Measurements from ENCODE around the gene FBXL16. TPM values are rescaled to one million over a fixed set of nuclear protein-coding genes. Genes with fewer than 3 reads are reported as not detected.
A peak's percentile ranks its signal among the peaks of the same experiment; 100 is the strongest.

Gene FBXL16
- total and polyA plus RNA-seq, 9 of the 15 experiments (the other 6 are each of a cell fraction or from before 2014, with no cell fraction given), result 0.21 to 8.2 (median 1.7) TPM

- TF ChIP-seq PYGO2 (tag; IDR thresholded peaks at IDR 0.05), result no peak
- no peak; the same call in 1 of the 2 replicates for TF ChIP-seq HDAC2 (IDR thresholded peaks at IDR 0.05)
- TF ChIP-seq MTA2 (IDR thresholded peaks at IDR 0.05; ENCODE audit: low read depth), result no peak
- TF ChIP-seq ZNF408 (CRISPR knock-in tag; IDR thresholded peaks at IDR 0.05; ENCODE audit: low read depth), result no peak
- TF ChIP-seq, protein P1, sequence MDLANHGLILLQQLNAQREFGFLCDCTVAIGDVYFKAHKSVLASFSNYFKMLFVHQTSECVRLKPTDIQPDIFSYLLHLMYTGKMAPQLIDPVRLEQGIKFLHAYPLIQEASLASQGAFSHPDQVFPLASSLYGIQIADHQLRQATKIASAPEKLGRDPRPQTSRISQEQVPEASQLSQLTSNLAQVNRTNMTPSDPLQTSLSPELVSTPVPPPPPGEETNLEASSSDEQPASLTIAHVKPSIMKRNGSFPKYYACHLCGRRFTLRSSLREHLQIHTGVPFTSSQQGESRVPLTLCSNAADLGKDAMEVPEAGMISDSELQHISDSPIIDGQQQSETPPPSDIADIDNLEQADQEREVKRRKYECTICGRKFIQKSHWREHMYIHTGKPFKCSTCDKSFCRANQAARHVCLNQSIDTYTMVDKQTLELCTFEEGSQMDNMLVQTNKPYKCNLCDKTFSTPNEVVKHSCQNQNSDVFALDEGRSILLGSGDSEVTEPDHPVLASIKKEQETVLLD (IDR thresholded peaks at IDR 0.05), result 0 out of 2 replicates have a peak, but pooled peaks have one; percentile 62
- TF ChIP-seq SMAD1 (IDR thresholded peaks at IDR 0.05; ENCODE audit: low read depth, low read length, partially characterized antibody), result no peak
- TF ChIP-seq NFIX (CRISPR knock-in tag; IDR thresholded peaks at IDR 0.05; ENCODE audit: low read depth), result no peak
- TF ChIP-seq ADNP (tag; IDR thresholded peaks at IDR 0.05), result no peak
- no peak for TF ChIP-seq C11orf30 (IDR thresholded peaks at IDR 0.05; ENCODE audit: low read depth)
- no peak for TF ChIP-seq ZBTB5 (IDR thresholded peaks at IDR 0.05)
- no peak for TF ChIP-seq GTF2E2 (tag; IDR thresholded peaks at IDR 0.05)
- TF ChIP-seq NFIC (IDR thresholded peaks at IDR 0.05), result peak; percentile 87
- no peak for TF ChIP-seq POLR3G (IDR thresholded peaks at IDR 0.05; ENCODE audit: extremely low read depth, insufficient read length, insufficient replicate concordance)
- no peak for TF ChIP-seq CBX3 (IDR thresholded peaks at IDR 0.05; ENCODE audit: borderline replicate concordance in 1 of 2, low read length in 2 of 2)
- TF ChIP-seq HMGN3 (IDR thresholded peaks at IDR 0.05; ENCODE audit: borderline replicate concordance, extremely low read depth, insufficient read length, low read depth, low read length), result peak; percentile 34
- TF ChIP-seq, protein P2, sequence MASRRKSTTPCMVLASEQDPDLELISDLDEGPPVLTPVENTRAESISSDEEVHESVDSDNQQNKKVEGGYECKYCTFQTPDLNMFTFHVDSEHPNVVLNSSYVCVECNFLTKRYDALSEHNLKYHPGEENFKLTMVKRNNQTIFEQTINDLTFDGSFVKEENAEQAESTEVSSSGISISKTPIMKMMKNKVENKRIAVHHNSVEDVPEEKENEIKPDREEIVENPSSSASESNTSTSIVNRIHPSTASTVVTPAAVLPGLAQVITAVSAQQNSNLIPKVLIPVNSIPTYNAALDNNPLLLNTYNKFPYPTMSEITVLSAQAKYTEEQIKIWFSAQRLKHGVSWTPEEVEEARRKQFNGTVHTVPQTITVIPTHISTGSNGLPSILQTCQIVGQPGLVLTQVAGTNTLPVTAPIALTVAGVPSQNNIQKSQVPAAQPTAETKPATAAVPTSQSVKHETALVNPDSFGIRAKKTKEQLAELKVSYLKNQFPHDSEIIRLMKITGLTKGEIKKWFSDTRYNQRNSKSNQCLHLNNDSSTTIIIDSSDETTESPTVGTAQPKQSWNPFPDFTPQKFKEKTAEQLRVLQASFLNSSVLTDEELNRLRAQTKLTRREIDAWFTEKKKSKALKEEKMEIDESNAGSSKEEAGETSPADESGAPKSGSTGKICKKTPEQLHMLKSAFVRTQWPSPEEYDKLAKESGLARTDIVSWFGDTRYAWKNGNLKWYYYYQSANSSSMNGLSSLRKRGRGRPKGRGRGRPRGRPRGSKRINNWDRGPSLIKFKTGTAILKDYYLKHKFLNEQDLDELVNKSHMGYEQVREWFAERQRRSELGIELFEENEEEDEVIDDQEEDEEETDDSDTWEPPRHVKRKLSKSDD (conservative IDR thresholded peaks at IDR 0.05; ENCODE audit: low read length), result no peak
- no peak for TF ChIP-seq ZKSCAN8 (CRISPR knock-in tag; IDR thresholded peaks at IDR 0.05)
- TF ChIP-seq RBM14 (IDR thresholded peaks at IDR 0.05; ENCODE audit: borderline replicate concordance, insufficient read depth, low read depth, low read length), result no peak
- no peak for TF ChIP-seq ATF1 (CRISPR knock-in tag; IDR thresholded peaks at IDR 0.05)
- TF ChIP-seq ATF1 (tag; IDR thresholded peaks at IDR 0.05), result no peak
- TF ChIP-seq TOE1 (IDR thresholded peaks at IDR 0.05; ENCODE audit: borderline replicate concordance), result peak; percentile 56; the same call in 1 of the 2 replicates
- TF ChIP-seq TOE1 (CRISPR knock-in tag; IDR thresholded peaks at IDR 0.05; ENCODE audit: borderline replicate concordance, low read depth), result no peak
- TF ChIP-seq BCL6 (CRISPR knock-in tag; IDR thresholded peaks at IDR 0.05), result no peak
These were observed 25.6 kb downstream of the FBXL16 start, which contains the start of gene STUB1 (continued) for GRCh38 chr16:679814-680624.

Data from K562 (cell line).